T-helper 17 cell (primary cell): ENCODE data around the gene TM2D3. TPM values are rescaled to one million over a fixed set of nuclear protein-coding genes. Genes with fewer than 3 reads are reported as not detected.

Experiments used
- ATAC-seq: fragments of 150-1000 bp; cut with Tn5 transposase; 2 replicates; pipeline ENCODE4 v1.10.0; 2021; ENCODE audit warnings: mild to moderate bottlenecking, moderate library complexity
- DNase-seq, 3 donors: peaks; one replicate each; pipeline versions ENCODE4 v3.0.0 to v3.0.0-alpha.2; 2020 to 2021
- H3K9me3 ChIP-seq: one replicate; pipeline ENCODE4 v1.7.0; 2013; ENCODE audit warnings: low read length, mild to moderate bottlenecking; ENCODE audit not compliant: control insufficient read depth, poor library complexity, severe bottlenecking
- H3K27ac Mint-ChIP-seq: one replicate; pipeline ENCODE4 v1.8.0; 2022; ENCODE audit warnings: mild to moderate bottlenecking, moderate library complexity, mixed read lengths
- H3K27me3 Mint-ChIP-seq: one replicate; pipeline ENCODE4 v1.8.0; 2022; ENCODE audit warnings: mixed read lengths
- H3K36me3 Mint-ChIP-seq: one replicate; pipeline ENCODE4 v1.8.0; 2022; ENCODE audit warnings: low read depth, mixed read lengths
- H3K4me1 Mint-ChIP-seq: one replicate; pipeline ENCODE4 v1.8.0; 2022; ENCODE audit warnings: mild to moderate bottlenecking, mixed read lengths
- H3K4me3 Mint-ChIP-seq: one replicate; pipeline ENCODE4 v1.8.0; 2022; ENCODE audit warnings: mild to moderate bottlenecking, moderate library complexity, mixed read lengths
- total RNA-seq, 4 donors: library from RNA in 2 of 4; stranded (reverse) in 2 of 4; gene quantifications; one replicate each; pipeline ENCODE4 v1.2.3 and lab custom pipeline; 2022 to 2026

The TM2D3 gene
- total RNA-seq (10 to 100 TPM; 66.0 to 91.0 TPM), total RNA-seq (lab: John Stamatoyannopoulos, UW) (49.4 to 54.5 reads per million in 2 donors)

- H3K27me3 Mint-ChIP-seq: no peaks in the 10 kb centered on the region
- DNase-seq (peak; percentile 95 to 98 (median 98)), ATAC-seq (peak; percentile 91)
- H3K4me3 Mint-ChIP-seq: peak within 1 kb of the TSS; percentile 93
- peak within 1 kb of the TSS; percentile 97 for H3K27ac Mint-ChIP-seq
- no peaks in the 10 kb centered on the region for H3K36me3 Mint-ChIP-seq
- H3K9me3 ChIP-seq: no peaks in the 10 kb centered on the region
- H3K4me1 Mint-ChIP-seq: peaks cover 13% of the 10 kb centered on the region
Measured at GRCh38 chr15:101652098-101652785, at the start of gene TM2D3. TM2D3 (minus strand) TSS chr15:101652381; CDS start chr15:101652361, 20 bp downstream.

- Mint-ChIP-seq H3K4me3 (no peak overlapping the region), H3K27me3 (no peaks in the 10 kb centered on the region), H3K36me3 (peaks cover 17% of the 10 kb centered on the region), H3K4me1 (peaks cover 21% of the 10 kb centered on the region), H3K27ac (peak overlapping the region; percentile 39)
- DNase-seq: no peak
- ATAC-seq: no peak
- H3K9me3 ChIP-seq: no peaks in the 10 kb centered on the region
Measured at GRCh38 chr15:101698314-101698713, 46.1 kb upstream of the TM2D3 start.

GRCh38 chr15:101697488-101697887 is 45.3 kb upstream of the TM2D3 start:
- Mint-ChIP-seq H3K27ac (peak overlapping the region; percentile 53), H3K27me3 (no peaks in the 10 kb centered on the region), H3K36me3 (peaks cover 13% of the 10 kb centered on the region), H3K4me1 (peaks cover 21% of the 10 kb centered on the region), H3K4me3 (peak overlapping the region; percentile 68)
- DNase-seq: no peak
- ATAC-seq: peak; percentile 68
- no peaks in the 10 kb centered on the region for H3K9me3 ChIP-seq

GRCh38 chr15:101696829-101697228 is 44.6 kb upstream of the TM2D3 start:
- DNase-seq: no peak
- H3K27ac Mint-ChIP-seq: peak overlapping the region; percentile 53
- no peaks in the 10 kb centered on the region for H3K27me3 Mint-ChIP-seq
- H3K4me3 Mint-ChIP-seq: no peak overlapping the region
- no peaks in the 10 kb centered on the region for H3K9me3 ChIP-seq
- peaks cover 15% of the 10 kb centered on the region for H3K36me3 Mint-ChIP-seq
- peaks cover 21% of the 10 kb centered on the region for H3K4me1 Mint-ChIP-seq
- no peak for ATAC-seq

- no peak overlapping the region for H3K27ac Mint-ChIP-seq
- no peak overlapping the region for H3K4me3 Mint-ChIP-seq
- H3K36me3 Mint-ChIP-seq: peaks cover 7% of the 10 kb centered on the region
- H3K9me3 ChIP-seq: no peaks in the 10 kb centered on the region
- ATAC-seq (no peak), DNase-seq (no peak)
- H3K4me1 Mint-ChIP-seq: peaks cover 14% of the 10 kb centered on the region
- no peaks in the 10 kb centered on the region for H3K27me3 Mint-ChIP-seq
Measured at GRCh38 chr15:101694261-101694660, 42.1 kb upstream of the TM2D3 start.

GRCh38 chr15:101692801-101693598 is 40.8 kb upstream of the TM2D3 start:
- Mint-ChIP-seq H3K4me1 (peaks cover 13% of the 10 kb centered on the region), H3K27ac (peak overlapping the region; percentile 43)
- no peaks in the 10 kb centered on the region for H3K9me3 ChIP-seq

GRCh38 chr15:101689901-101690300 is 37.7 kb upstream of the TM2D3 start:
- H3K27ac Mint-ChIP-seq: no peak overlapping the region
- H3K4me3 Mint-ChIP-seq: no peak overlapping the region
- H3K36me3 Mint-ChIP-seq: peaks cover 3% of the 10 kb centered on the region
- no peaks in the 10 kb centered on the region for H3K4me1 Mint-ChIP-seq
- DNase-seq: no peak
- no peaks in the 10 kb centered on the region for H3K27me3 Mint-ChIP-seq
- ATAC-seq: no peak
- H3K9me3 ChIP-seq: no peaks in the 10 kb centered on the region

More at GRCh38 chr15:101692801-101693598, 40.8 kb upstream of the TM2D3 start:
- H3K36me3 Mint-ChIP-seq: peaks cover 5% of the 10 kb centered on the region
- ATAC-seq (no peak), DNase-seq (no peak)
- H3K4me3 Mint-ChIP-seq: no peak overlapping the region
- no peaks in the 10 kb centered on the region for H3K27me3 Mint-ChIP-seq

- no peaks in the 10 kb centered on the region for H3K27me3 Mint-ChIP-seq
- ATAC-seq (no peak), DNase-seq (no peak)
- peak overlapping the region; percentile 67 for H3K27ac Mint-ChIP-seq
- no peak overlapping the region for H3K4me3 Mint-ChIP-seq
- H3K36me3 Mint-ChIP-seq: peaks cover 2% of the 10 kb centered on the region
- H3K9me3 ChIP-seq: no peaks in the 10 kb centered on the region
- H3K4me1 Mint-ChIP-seq: peaks cover 2% of the 10 kb centered on the region
Measured at GRCh38 chr15:101686718-101687117, 34.5 kb upstream of the TM2D3 start.

- H3K27ac Mint-ChIP-seq: peak overlapping the region; percentile 41
- DNase-seq (no peak), ATAC-seq (no peak)
- no peak overlapping the region for H3K4me3 Mint-ChIP-seq
- no peaks in the 10 kb centered on the region for H3K27me3 Mint-ChIP-seq
- H3K9me3 ChIP-seq: no peaks in the 10 kb centered on the region
- peaks cover 2% of the 10 kb centered on the region for H3K36me3 Mint-ChIP-seq
- H3K4me1 Mint-ChIP-seq: peaks cover 2% of the 10 kb centered on the region
Measured at GRCh38 chr15:101684877-101685276, 32.7 kb upstream of the TM2D3 start.

- no peaks in the 10 kb centered on the region for H3K27me3 Mint-ChIP-seq
- ATAC-seq (no peak), DNase-seq (no peak)
- H3K27ac Mint-ChIP-seq: peak overlapping the region; percentile 41
- peaks cover 4% of the 10 kb centered on the region for H3K4me1 Mint-ChIP-seq
- H3K9me3 ChIP-seq: no peaks in the 10 kb centered on the region
- no peak overlapping the region for H3K4me3 Mint-ChIP-seq
- H3K36me3 Mint-ChIP-seq: peaks cover 3% of the 10 kb centered on the region
Measured at GRCh38 chr15:101684384-101684783, 32.2 kb upstream of the TM2D3 start.

GRCh38 chr15:101679806-101680205 is 27.6 kb upstream of the TM2D3 start:
- Mint-ChIP-seq H3K36me3 (peaks cover 19% of the 10 kb centered on the region), H3K4me1 (peaks cover 18% of the 10 kb centered on the region), H3K27me3 (no peaks in the 10 kb centered on the region), H3K4me3 (no peak overlapping the region), H3K27ac (peak overlapping the region; percentile 27)
- ATAC-seq (no peak), DNase-seq (no peak)
- no peaks in the 10 kb centered on the region for H3K9me3 ChIP-seq

GRCh38 chr15:101676921-101677329 is 24.7 kb upstream of the TM2D3 start:
- peaks cover 18% of the 10 kb centered on the region for H3K4me1 Mint-ChIP-seq
- H3K9me3 ChIP-seq: no peaks in the 10 kb centered on the region
- peaks cover 26% of the 10 kb centered on the region for H3K36me3 Mint-ChIP-seq
- no peaks in the 10 kb centered on the region for H3K27me3 Mint-ChIP-seq
- DNase-seq (no peak), ATAC-seq (no peak)
- H3K27ac Mint-ChIP-seq: peak overlapping the region; percentile 67
- H3K4me3 Mint-ChIP-seq: no peak overlapping the region

- DNase-seq: no peak
- Mint-ChIP-seq H3K4me1 (peaks cover 18% of the 10 kb centered on the region), H3K27ac (peak overlapping the region; percentile 79), H3K27me3 (no peaks in the 10 kb centered on the region), H3K36me3 (peaks cover 26% of the 10 kb centered on the region), H3K4me3 (peak overlapping the region; percentile 83)
- peak; percentile 71 for ATAC-seq
- H3K9me3 ChIP-seq: no peaks in the 10 kb centered on the region
Measured at GRCh38 chr15:101675796-101676582, 23.8 kb upstream of the TM2D3 start.
